H1 (cell line): ENCODE results near the gene CBL. TPM values are rescaled to one million over a fixed set of nuclear protein-coding genes. Genes with fewer than 3 reads are reported as not detected.

Experiments used
- CTCF ChIA-PET: fragments of 300-600 bp; sonication (Branson Sonifier 250); formaldehyde crosslinking; loops from one replicate; lab custom pipeline; 2021; ENCODE audit not compliant: partially characterized antibody; lab: Charles Lee
- POLR2A ChIA-PET: fragments of 300-600 bp; sonication (Branson Sonifier 250); formaldehyde crosslinking; loops from one replicate; lab custom pipeline; 2021; ENCODE audit warnings: inconsistent platforms; ENCODE audit not compliant: partially characterized antibody; lab: Charles Lee
- DNase-seq, 2 experiments: peaks; one replicate each; pipeline versions ENCODE4 v3.0.0 to v3.0.0-alpha.2; 2010 to 2022; ENCODE audit warnings: low spot score in 2 of 2, low read depth in 1 of 2, mixed read lengths in 1 of 2
- FAIRE-seq: peaks from 2 replicates; lab custom pipeline; 2011; peaks lifted over from hg19 to GRCh38; lab: Jason Lieb, UNC
- H2AFZ ChIP-seq: 2 replicates; pipeline ENCODE4 v1.8.1; 2012; ENCODE audit warnings: low read length, inconsistent platforms
- H2AK5ac ChIP-seq: 2 replicates; pipeline ENCODE4 v1.6.1; 2013; ENCODE audit warnings: low read depth, low read length
- H2BK120ac ChIP-seq: replicated peaks from 2 replicates; pipeline ENCODE3; 2013; ENCODE audit warnings: low read depth, low read length, inconsistent platforms
- H2BK12ac ChIP-seq: 2 replicates; pipeline ENCODE4 v1.6.1; 2013; ENCODE audit warnings: low read depth, low read length
- H2BK15ac ChIP-seq: 2 replicates; pipeline ENCODE4 v1.6.1; 2013; ENCODE audit warnings: low read length
- H2BK20ac ChIP-seq: 2 replicates; pipeline ENCODE4 v1.6.1; 2013; ENCODE audit warnings: low read length
- H2BK5ac ChIP-seq: 2 replicates; pipeline ENCODE4 v1.6.1; 2013; ENCODE audit warnings: low read depth, low read length
- H3K14ac ChIP-seq: 2 replicates; pipeline ENCODE4 v1.6.1; 2013; ENCODE audit warnings: inconsistent platforms; ENCODE audit not compliant: insufficient read length
- H3K18ac ChIP-seq: 2 replicates; pipeline ENCODE4 v1.6.1; 2013; ENCODE audit warnings: low read length; ENCODE audit errors: extremely low read depth
- H3K23ac ChIP-seq: 2 replicates; pipeline ENCODE4 v1.6.1; 2013; ENCODE audit warnings: inconsistent platforms; ENCODE audit not compliant: insufficient read length
- H3K23me2 ChIP-seq: 2 replicates; pipeline ENCODE4 v1.6.1; 2013; ENCODE audit warnings: low read depth, low read length
- H3K27ac ChIP-seq: 2 replicates; pipeline ENCODE4 v1.6.1; 2011; ENCODE audit warnings: low read depth, low read length, inconsistent platforms
- H3K27me3 ChIP-seq, 4 experiments: replicated peaks in 1 of 4; 1 replicate in 1 of 4; 2 replicates in 3 of 4; pipeline versions ENCODE4 v1.6.1 to v1.8.1; 2011 to 2013; ENCODE audit warnings: low read length in 3 of 4, mild to moderate bottlenecking in 3 of 4, inconsistent platforms in 2 of 4, mixed read lengths in 2 of 4, moderate library complexity in 1 of 4; ENCODE audit not compliant: control insufficient read depth in 3 of 4, insufficient read depth in 3 of 4; ENCODE audit errors: extremely low read depth in 1 of 4
- H3K36me3 ChIP-seq, 4 experiments: 2 replicates each; pipeline versions ENCODE4 v1.6.1 to v1.8.1; 2011 to 2013; ENCODE audit warnings: mild to moderate bottlenecking in 4 of 4, low read length in 3 of 4, moderate library complexity in 2 of 4, control low read depth in 1 of 4, inconsistent platforms in 1 of 4; ENCODE audit not compliant: insufficient read depth in 4 of 4, control insufficient read depth in 2 of 4
- H3K4ac ChIP-seq: replicated peaks from 2 replicates; pipeline ENCODE3; 2013; ENCODE audit warnings: low read length, low read depth, mixed read lengths, inconsistent platforms; ENCODE audit not compliant: insufficient read length
- H3K4me1 ChIP-seq, 4 experiments: replicated peaks in 1 of 4; 1 replicate in 1 of 4; 2 replicates in 3 of 4; pipeline versions ENCODE4 v1.6.1 to v1.8.1; 2011 to 2013; ENCODE audit warnings: low read length in 3 of 4, inconsistent platforms in 2 of 4, mixed read lengths in 1 of 4; ENCODE audit not compliant: insufficient read depth in 4 of 4, control insufficient read depth in 3 of 4
- H3K4me2 ChIP-seq, 2 experiments: 2 replicates each; pipeline versions ENCODE4 v1.6.1 to v1.8.1; 2011 to 2013; ENCODE audit warnings: low read depth in 2 of 2, low read length in 2 of 2, control low read depth in 1 of 2, inconsistent platforms in 1 of 2, mild to moderate bottlenecking in 1 of 2; ENCODE audit not compliant: insufficient read depth in 1 of 2
- H3K4me3 ChIP-seq, 4 experiments: fragments of 200-600, 300-600 bp in 1 of 4; sonication (generic), shearing (Covaris generic), sonication (Bioruptor Twin) in 1 of 4; 2 replicates each; pipeline versions ENCODE4 v1.5.1 to v1.8.1; 2011 to 2016; ENCODE audit warnings: low read length in 4 of 4, low read depth in 3 of 4, control low read depth in 2 of 4, inconsistent platforms in 2 of 4, mild to moderate bottlenecking in 2 of 4, mixed read lengths in 1 of 4, moderate library complexity in 1 of 4; ENCODE audit not compliant: insufficient read depth in 2 of 4; ENCODE audit errors: extremely low read depth in 1 of 4
- H3K56ac ChIP-seq: replicated peaks from 2 replicates; pipeline ENCODE3; 2013; ENCODE audit warnings: low read depth, mild to moderate bottlenecking, mixed read lengths, low read length, inconsistent platforms; ENCODE audit not compliant: insufficient read length
- H3K79me1 ChIP-seq: 2 replicates; pipeline ENCODE4 v1.6.1; 2013; ENCODE audit warnings: low read depth, low read length, control low read depth
- H3K79me2 ChIP-seq, 2 experiments: 2 replicates each; pipeline versions ENCODE4 v1.6.1 to v1.8.1; 2012 to 2013; ENCODE audit warnings: low read length in 2 of 2, mild to moderate bottlenecking in 2 of 2, inconsistent platforms in 1 of 2; ENCODE audit not compliant: insufficient read depth in 2 of 2, control insufficient read depth in 1 of 2
- H3K9ac ChIP-seq, 4 experiments: replicated peaks in 1 of 4; 1 replicate in 1 of 4; 2 replicates in 3 of 4; pipeline versions ENCODE4 v1.6.1 to v1.8.1; 2011 to 2013; ENCODE audit warnings: low read depth in 3 of 4, low read length in 3 of 4, control low read depth in 2 of 4, mild to moderate bottlenecking in 2 of 4, moderate library complexity in 2 of 4, inconsistent platforms in 1 of 4; ENCODE audit errors: extremely low read depth in 1 of 4
- H3K9me3 ChIP-seq, 2 experiments: 2 replicates each; pipeline versions ENCODE4 v1.6.1 to v1.8.1; 2012 to 2013; ENCODE audit warnings: mild to moderate bottlenecking in 2 of 2, moderate library complexity in 2 of 2, control low read depth in 1 of 2, inconsistent platforms in 1 of 2, low read depth in 1 of 2, low read length in 1 of 2, mixed read lengths in 1 of 2; ENCODE audit not compliant: insufficient read depth in 2 of 2
- H4K20me1 ChIP-seq, 2 experiments: replicated peaks in 1 of 2; 2 replicates each; pipeline versions ENCODE3 to v1.8.1; 2011 to 2013; ENCODE audit warnings: inconsistent platforms in 2 of 2, low read length in 2 of 2, mild to moderate bottlenecking in 1 of 2; ENCODE audit not compliant: insufficient read depth in 2 of 2, control insufficient read depth in 1 of 2
- H4K5ac ChIP-seq: 2 replicates; pipeline ENCODE4 v1.6.1; 2013; ENCODE audit warnings: low read length, low read depth, mixed read lengths, inconsistent platforms; ENCODE audit not compliant: insufficient read length
- H4K8ac ChIP-seq: 2 replicates; pipeline ENCODE4 v1.8.0; 2013; ENCODE audit warnings: mild to moderate bottlenecking, moderate library complexity, low read length, inconsistent platforms; ENCODE audit not compliant: insufficient read depth; ENCODE audit errors: extremely low read depth
- H4K91ac ChIP-seq: replicated peaks from 2 replicates; pipeline ENCODE3; 2013; ENCODE audit warnings: low read length, mixed read lengths, inconsistent platforms; ENCODE audit not compliant: insufficient read length
- ATF2 ChIP-seq: IDR thresholded peaks from 2 replicates; pipeline ENCODE4 v1.6.1; 2012; ENCODE audit warnings: low read length, inconsistent platforms
- BRCA1 ChIP-seq: IDR thresholded peaks from 2 replicates; pipeline ENCODE4 v1.6.1; 2012; ENCODE audit warnings: low read depth, low read length, improper control_type of control experiment
- CTBP2 ChIP-seq: IDR thresholded peaks from 2 replicates; pipeline ENCODE4 v1.7.0; 2011; ENCODE audit warnings: borderline replicate concordance, mild to moderate bottlenecking, moderate library complexity, mixed read lengths, low read length; ENCODE audit not compliant: insufficient read depth, insufficient read length
- HDAC2 ChIP-seq, 2 experiments: fragments of 300-600 bp in 1 of 2; sonication (generic) in 1 of 2; IDR thresholded peaks; 2 replicates each; pipeline ENCODE4 v1.6.1; 2011 to 2012; ENCODE audit warnings: low read depth in 2 of 2, low read length in 2 of 2, mild to moderate bottlenecking in 2 of 2, moderate library complexity in 2 of 2, borderline replicate concordance in 1 of 2, inconsistent platforms in 1 of 2
- KDM1A ChIP-seq: fragments of 200-600, 300-600 bp; sonication (generic); IDR thresholded peaks from 2 replicates; pipeline ENCODE4 v1.7.1; 2016; ENCODE audit warnings: mild to moderate bottlenecking, low read length, borderline replicate concordance
- PHF8 ChIP-seq: fragments of 200-600 bp; sonication (generic); conservative IDR thresholded peaks from 2 replicates; pipeline ENCODE4 v1.7.1; 2012; ENCODE audit warnings: low read depth, mild to moderate bottlenecking, inconsistent platforms, low read length, moderate library complexity
- SRF ChIP-seq: IDR thresholded peaks from 2 replicates; pipeline ENCODE4 v1.6.1; 2011; ENCODE audit warnings: mild to moderate bottlenecking, low read depth, low read length, moderate library complexity
- ZNF274 ChIP-seq: IDR thresholded peaks from 2 replicates; pipeline ENCODE4 v1.7.0; 2012; ENCODE audit warnings: low read length, borderline replicate concordance; ENCODE audit errors: extremely low read depth
- WGBS, 2 experiments: shearing (Covaris generic) in 1 of 2; methylation state at CpG; one replicate each; pipeline versions ENCODE4 v1.1.6 to v1.1.7; 2013 to 2015; ENCODE audit warnings: low lambda C conversion rate in 2 of 2, mixed read lengths in 2 of 2, inconsistent platforms in 1 of 2, low coverage in 1 of 2, missing lambda C conversion rate in 1 of 2; ENCODE audit not compliant: insufficient replicate concordance in 2 of 2, insufficient coverage in 1 of 2, insufficient read length in 1 of 2; ENCODE audit errors: extremely low coverage in 1 of 2, missing lambda C conversion rate in 1 of 2; 5-methylcytosine and 5-hydroxymethylcytosine counted together
- polyA plus RNA-seq, 7 experiments: library from polyadenylated mRNA; depleted of rRNA in 3 of 7; stranded (reverse) in 5 of 7; unstranded in 2 of 7; fragments of >200 nt in 5 of 7; fragments of 200-250 nt in 2 of 7; gene quantifications; 1 replicate in 5 of 7; 2 replicates in 1 of 7; 4 replicates in 1 of 7; pipeline versions ENCODE4 v1.2.1 to v1.2.3, GENCODE V29; 2011 to 2013; ENCODE audit warnings: missing spikeins in 2 of 7, mixed read lengths in 2 of 7
- total RNA-seq: library from RNA; stranded (reverse); fragmentation: NEBNext Ultra II Directional; extraction: Animal tissue kit (Norgen Biotek cat#: 25700); gene quantifications from 2 replicates; pipeline ENCODE4 v1.2.1, GENCODE V29; 2021

The CBL gene
- total and polyA plus RNA-seq, 2 of the 8 experiments (the other 6 are each of a cell fraction or from before 2014, with no cell fraction given): 23.1 to 57.8 TPM

- H3K27me3 ChIP-seq: no peaks in the 10 kb centered on the region
- peaks cover 2 to 8% (median 5%) of the 10 kb centered on the region in 4 experiments; a peak in 6 of 7 replicates for H3K4me1 ChIP-seq
- H2AFZ ChIP-seq: no peak overlapping the region
- no peaks in the 10 kb centered on the region for H3K36me3 ChIP-seq
- H3K23me2 ChIP-seq: peaks cover 9% of the 10 kb centered on the region
- no peak overlapping the region for H2AK5ac ChIP-seq
- peak overlapping the region; percentile 55; the same call in 1 of the 2 replicates for H2BK5ac ChIP-seq
- ChIA-PET CTCF (interaction anchor here (0.6 to 1.7 kb wide), 7 partner anchors 13 to 214 kb away, joined by 3 read pairs; no protein-coding TSS in a partner anchor), POLR2A (interaction anchor here (0.7 to 2.6 kb wide), 3 partner anchors 9 to 20 kb away, joined by 3 to 10 read pairs (median 4); no protein-coding TSS in a partner anchor)
- H3K4me3 ChIP-seq: no peak overlapping the region
- H3K9ac ChIP-seq: no peak overlapping the region
- H4K20me1 ChIP-seq: peaks cover 5 to 13% of the 10 kb centered on the region in 2 experiments
- H3K4ac ChIP-seq: no peak overlapping the region
- H3K23ac ChIP-seq: no peak overlapping the region
- 0 out of 2 replicates have a peak, but pooled peaks cover 3% of the 10 kb centered on the region for H3K79me1 ChIP-seq
- TF ChIP-seq ATF2: no peak
- no peak for TF ChIP-seq HDAC2 (IDR thresholded peaks at IDR 0.05; ENCODE audit: borderline replicate concordance in 1 of 2, low read depth in 2 of 2, low read length in 2 of 2)
- no peak for TF ChIP-seq PHF8
- TF ChIP-seq BRCA1: no peak
- TF ChIP-seq CTBP2: no peak
- TF ChIP-seq KDM1A: no peak
- no peak for TF ChIP-seq SRF
- TF ChIP-seq ZNF274: no peak
- H3K79me2 ChIP-seq: peaks cover 26 to 83% of the 10 kb centered on the region in 2 experiments
- H4K91ac ChIP-seq: no peak overlapping the region
- no peak overlapping the region for H3K18ac ChIP-seq
- H2BK20ac ChIP-seq: no peak overlapping the region
- H3K27ac ChIP-seq: no peak overlapping the region
- FAIRE-seq (no peak), DNase-seq (no peak)
- no peaks in the 10 kb centered on the region for H3K9me3 ChIP-seq
- no peak overlapping the region for H2BK12ac ChIP-seq
- 89% methylated on average over 3 of the region's 3 CpGs; no CpG with 5 or more reads in 1 of the 2 experiments for WGBS, 2 experiments
- no peak overlapping the region for H3K56ac ChIP-seq
- no peak overlapping the region for H4K5ac ChIP-seq
- no peak overlapping the region; the same call in 1 of the 2 replicates for H4K8ac ChIP-seq
- no peak overlapping the region for H2BK120ac ChIP-seq
- H3K4me2 ChIP-seq: no peak overlapping the region
- no peak overlapping the region for H3K14ac ChIP-seq
- no peak overlapping the region for H2BK15ac ChIP-seq
These were observed 3.9 kb downstream of the CBL start for GRCh38 chr11:119210050-119210449.
